T-helper 2 cell treated with Interferon-gamma antibody and Interleukin-4, amounts not matched to agents 5 μg/mL and 100 μg/mL, for 36 hours (primary cell): ENCODE measurements around the gene SLC25A27.

ENCODE experiments used
- DNase-seq: peaks from one replicate; pipeline ENCODE4 v3.0.0; 2021; ENCODE audit warnings: low spot score
- H3K27ac Mint-ChIP-seq: one replicate; pipeline ENCODE4 v1.8.0; 2021; ENCODE audit warnings: mild to moderate bottlenecking, mixed read lengths
- H3K27me3 Mint-ChIP-seq: one replicate; pipeline ENCODE4 v1.8.0; 2021; ENCODE audit warnings: low read depth, mixed read lengths
- H3K36me3 Mint-ChIP-seq: one replicate; pipeline ENCODE4 v1.8.0; 2021; ENCODE audit warnings: low read depth, mixed read lengths
- H3K4me1 Mint-ChIP-seq: one replicate; pipeline ENCODE4 v1.8.0; 2021; ENCODE audit warnings: low read depth, mixed read lengths
- H3K4me3 Mint-ChIP-seq: one replicate; pipeline ENCODE4 v1.8.0; 2022; ENCODE audit warnings: mild to moderate bottlenecking, moderate library complexity, mixed read lengths
- H3K9me3 Mint-ChIP-seq: one replicate; pipeline ENCODE4 v1.8.0; 2021; ENCODE audit warnings: mixed read lengths

SLC25A27 gene, protein sequence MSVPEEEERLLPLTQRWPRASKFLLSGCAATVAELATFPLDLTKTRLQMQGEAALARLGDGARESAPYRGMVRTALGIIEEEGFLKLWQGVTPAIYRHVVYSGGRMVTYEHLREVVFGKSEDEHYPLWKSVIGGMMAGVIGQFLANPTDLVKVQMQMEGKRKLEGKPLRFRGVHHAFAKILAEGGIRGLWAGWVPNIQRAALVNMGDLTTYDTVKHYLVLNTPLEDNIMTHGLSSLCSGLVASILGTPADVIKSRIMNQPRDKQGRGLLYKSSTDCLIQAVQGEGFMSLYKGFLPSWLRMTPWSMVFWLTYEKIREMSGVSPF

DNA sequence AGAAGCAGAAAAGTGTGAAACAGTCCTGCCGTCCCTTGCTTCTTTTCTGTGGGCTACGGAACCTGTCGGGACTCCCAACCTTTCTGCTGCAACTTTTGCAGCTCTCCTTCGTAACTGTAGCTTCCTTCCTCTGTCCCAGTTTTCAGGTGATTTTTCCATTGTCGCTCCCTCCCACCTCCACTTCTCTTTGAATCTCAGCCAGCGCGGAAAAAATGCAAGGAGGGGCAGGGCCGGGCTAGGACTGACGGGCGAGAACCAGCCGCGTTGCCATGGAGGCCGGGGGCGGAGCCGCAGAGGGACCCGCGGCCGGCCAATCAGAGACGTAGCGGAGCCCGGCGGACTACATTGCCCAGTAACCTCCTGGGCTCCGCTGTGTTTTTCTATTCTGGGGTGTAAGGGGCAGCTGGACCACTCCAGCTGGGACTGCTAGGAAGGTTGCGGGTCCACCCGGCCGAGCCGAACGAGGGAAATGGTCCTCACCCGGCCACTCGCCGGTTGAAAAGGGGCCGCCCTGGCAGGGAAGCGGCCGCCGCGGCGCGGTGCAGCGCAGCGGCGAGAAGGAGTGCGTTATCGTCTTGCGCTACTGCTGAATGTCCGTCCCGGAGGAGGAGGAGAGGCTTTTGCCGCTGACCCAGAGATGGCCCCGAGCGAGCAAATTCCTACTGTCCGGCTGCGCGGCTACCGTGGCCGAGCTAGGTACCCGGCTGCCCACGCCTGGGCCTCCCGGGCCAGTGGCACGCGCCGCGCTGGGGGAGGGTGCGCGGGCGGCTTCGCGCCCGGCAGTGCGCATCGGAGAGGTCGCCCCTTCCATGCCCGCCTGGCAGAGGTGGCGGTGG, at the start of gene SLC25A27, which contains the start of gene CYP39A1:
TSS of gene SLC25A27 (plus strand) at position 373 of the 836 bp plus-strand sequence. CDS start at position 591, 218 bp downstream.
TSS of gene CYP39A1 (minus strand) at position 216 of the 836 bp plus-strand sequence. CDS start 236 bp downstream, outside the sequence.
- Mint-ChIP-seq H3K4me3 (peak within 1 kb of the TSS; percentile 87), H3K27me3 (peaks cover 53% of the 10 kb centered on the region), H3K4me1 (peaks cover 17% of the 10 kb centered on the region), H3K36me3 (no peaks in the 10 kb centered on the region), H3K9me3 (no peaks in the 10 kb centered on the region), H3K27ac (no peak within 1 kb of the TSS)
- peak; percentile 84 for DNase-seq

DNA sequence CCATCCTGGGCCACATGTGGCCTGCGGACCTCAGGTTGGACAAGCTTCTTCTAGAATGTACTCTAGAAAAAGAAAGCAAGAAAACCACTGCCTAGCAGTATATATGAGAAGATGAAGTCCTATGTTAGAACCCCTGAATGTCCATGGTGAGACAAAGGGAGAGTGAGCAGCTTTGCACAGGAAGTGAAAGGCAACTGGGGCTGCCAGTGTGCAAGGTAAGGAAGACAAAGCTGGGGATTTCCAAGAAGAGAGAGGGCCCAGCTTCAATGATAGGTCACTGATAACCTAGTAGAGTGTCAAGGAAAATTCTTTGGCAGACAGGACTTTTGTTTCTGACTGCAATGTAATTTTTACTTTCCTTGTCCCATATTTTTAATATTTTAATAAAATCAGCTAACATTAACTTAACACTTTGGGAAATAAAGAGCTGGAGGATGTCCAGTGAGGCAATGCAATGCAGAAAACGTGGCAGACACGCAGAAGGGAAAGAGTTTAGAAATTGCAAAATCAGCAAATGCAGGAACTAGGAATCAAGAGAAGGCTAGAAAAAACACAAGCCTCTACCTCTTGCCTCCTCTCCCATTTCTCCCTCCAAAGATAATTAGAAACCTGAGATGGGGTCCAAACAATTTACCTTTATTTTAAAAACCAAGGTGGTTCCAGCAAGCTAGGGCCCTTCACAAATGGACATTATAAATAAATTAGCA, 47.5 kb upstream of the SLC25A27 start:
- Mint-ChIP-seq H3K9me3 (no peaks in the 10 kb centered on the region), H3K27ac (no peak overlapping the region), H3K4me1 (peaks cover 2% of the 10 kb centered on the region), H3K4me3 (no peak overlapping the region), H3K27me3 (peaks cover 7% of the 10 kb centered on the region), H3K36me3 (no peaks in the 10 kb centered on the region)
- DNase-seq = no peak

DNA sequence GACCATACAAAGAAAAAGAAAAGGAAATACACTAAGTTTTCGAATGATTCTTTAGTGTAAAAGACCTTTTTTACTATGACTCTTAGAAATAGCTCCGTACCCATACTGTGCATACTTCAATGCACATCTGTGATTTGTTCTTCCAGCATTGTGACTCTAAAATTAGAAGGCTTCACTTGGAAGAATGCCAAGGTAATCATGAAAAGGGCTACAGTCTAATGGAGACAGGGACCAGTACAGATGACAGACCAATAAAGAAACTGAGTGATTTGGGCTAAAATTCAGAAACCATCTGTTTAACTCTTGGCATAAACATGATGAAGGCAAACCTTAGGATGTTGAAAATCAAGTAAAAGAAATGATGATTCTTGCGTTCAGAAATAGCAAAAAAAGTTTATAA, 46.4 kb upstream of the SLC25A27 start:
- no peak for DNase-seq
- H3K27me3 Mint-ChIP-seq = peaks cover 7% of the 10 kb centered on the region
- peaks cover 2% of the 10 kb centered on the region for H3K4me1 Mint-ChIP-seq
- H3K4me3 Mint-ChIP-seq = no peak overlapping the region
- no peaks in the 10 kb centered on the region for H3K9me3 Mint-ChIP-seq
- H3K36me3 Mint-ChIP-seq = no peaks in the 10 kb centered on the region
- no peak overlapping the region for H3K27ac Mint-ChIP-seq

DNA sequence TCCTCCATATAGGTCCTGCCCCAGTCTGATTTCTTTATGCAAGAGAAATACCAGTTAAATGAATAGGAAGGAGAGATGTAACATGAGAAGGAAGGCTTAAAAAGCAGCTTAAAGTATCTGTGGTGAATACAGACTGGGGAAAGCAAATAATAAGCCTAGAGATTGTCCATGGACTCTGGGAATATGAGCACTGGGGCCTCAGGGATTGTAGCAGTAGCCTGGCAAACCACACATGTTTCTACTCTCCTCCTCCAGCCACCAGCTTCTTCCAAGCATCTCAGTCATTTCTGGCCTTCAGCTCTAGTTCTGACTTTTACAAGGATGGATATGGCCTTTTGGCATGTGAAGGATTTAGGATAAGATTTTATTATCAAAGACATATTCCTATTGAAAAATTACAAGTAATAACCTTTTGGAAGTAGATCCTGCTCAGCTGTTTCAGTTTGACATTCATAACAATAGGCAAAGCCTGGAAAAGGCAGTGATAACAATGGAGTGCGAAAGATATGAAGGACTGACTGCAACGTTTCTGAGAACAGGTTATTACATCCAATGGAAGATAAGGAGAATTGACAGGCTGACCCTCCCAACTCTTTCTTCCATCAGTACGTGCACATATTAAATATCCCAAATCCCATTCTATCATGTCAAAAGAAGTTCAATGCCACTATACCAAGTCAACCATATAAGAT, 41.8 kb upstream of the SLC25A27 start:
- Mint-ChIP-seq H3K27me3 (peaks cover 11% of the 10 kb centered on the region), H3K4me3 (no peak overlapping the region), H3K4me1 (no peaks in the 10 kb centered on the region), H3K27ac (no peak overlapping the region), H3K9me3 (no peaks in the 10 kb centered on the region), H3K36me3 (no peaks in the 10 kb centered on the region)
- no peak for DNase-seq

DNA sequence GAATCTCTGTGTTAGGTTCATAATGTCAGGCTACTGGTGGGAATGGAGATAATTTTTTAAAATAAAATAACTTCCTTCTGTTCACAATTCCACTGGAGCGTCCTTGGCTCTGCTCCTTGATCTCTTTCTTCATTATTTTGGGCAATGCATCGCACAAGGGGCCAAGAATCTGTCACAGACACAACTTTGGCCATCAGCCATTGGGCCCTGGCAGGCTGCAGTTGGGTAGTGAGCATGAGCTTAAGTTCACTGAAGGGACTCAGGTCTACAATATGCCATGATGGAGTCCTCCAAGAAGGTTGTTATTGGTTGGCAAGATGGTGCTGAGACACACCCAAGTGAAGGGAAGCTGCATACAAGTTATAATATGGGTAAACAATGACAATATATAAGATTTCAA, 40.1 kb upstream of the SLC25A27 start:
- no peaks in the 10 kb centered on the region for H3K4me1 Mint-ChIP-seq
- no peak overlapping the region for H3K4me3 Mint-ChIP-seq
- no peaks in the 10 kb centered on the region for H3K9me3 Mint-ChIP-seq
- H3K27ac Mint-ChIP-seq = no peak overlapping the region
- DNase-seq = no peak
- H3K27me3 Mint-ChIP-seq = peaks cover 6% of the 10 kb centered on the region
- H3K36me3 Mint-ChIP-seq = no peaks in the 10 kb centered on the region

DNA sequence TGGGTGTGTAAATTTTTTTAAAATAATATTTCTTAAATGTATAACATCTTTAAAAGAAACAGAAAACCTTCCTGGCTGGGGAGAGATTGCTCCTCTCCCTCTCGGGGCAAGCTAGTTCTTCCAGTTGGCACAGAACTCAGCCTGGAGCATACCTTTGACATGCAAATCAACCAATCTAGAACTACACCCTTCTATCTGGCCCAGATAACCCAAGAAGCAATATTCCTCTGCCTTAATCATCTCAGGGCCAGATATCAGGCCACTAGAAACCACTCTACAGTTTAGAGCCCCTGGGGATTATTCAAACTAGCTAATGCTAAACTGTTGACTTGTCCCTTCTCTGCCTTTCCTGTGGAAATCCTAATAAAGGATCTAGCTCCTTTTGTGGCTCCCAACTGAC, 34.0 kb upstream of the SLC25A27 start:
- H3K4me3 Mint-ChIP-seq = no peak overlapping the region
- peaks cover 22% of the 10 kb centered on the region for H3K27me3 Mint-ChIP-seq
- no peaks in the 10 kb centered on the region for H3K4me1 Mint-ChIP-seq

DNA sequence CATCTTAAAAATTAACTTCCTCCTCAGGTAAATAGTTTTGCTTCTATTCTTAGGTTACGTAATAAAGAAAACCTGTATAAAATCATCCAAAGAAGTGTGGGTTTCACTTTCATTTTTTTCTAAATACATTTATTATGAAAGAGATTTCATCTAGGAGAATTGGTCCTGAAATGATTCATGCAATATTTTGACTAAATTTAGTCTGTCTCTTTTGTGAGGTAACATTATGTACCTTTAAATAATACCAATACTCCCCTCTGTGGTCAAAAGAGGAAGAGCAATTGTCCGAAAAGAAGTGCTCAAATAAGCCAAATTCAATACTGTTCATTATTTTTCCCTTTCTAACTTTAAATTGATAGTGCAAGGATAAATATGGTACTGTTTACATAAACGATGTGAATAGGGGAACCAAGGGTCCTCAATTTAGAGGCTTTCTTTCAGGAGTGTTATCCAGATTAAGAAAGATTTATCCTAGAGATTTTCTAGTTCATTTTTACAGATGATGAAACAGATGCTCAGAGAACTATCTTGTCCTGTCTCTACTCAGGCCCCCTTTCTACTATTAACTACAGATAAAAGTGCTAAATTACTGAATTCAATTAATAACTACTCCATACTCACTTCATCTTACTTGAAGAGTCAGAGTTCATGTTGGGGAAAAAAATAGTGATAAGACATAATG, 26.4 kb upstream of the SLC25A27 start:
- DNase-seq = no peak
- Mint-ChIP-seq H3K36me3 (no peaks in the 10 kb centered on the region), H3K9me3 (no peaks in the 10 kb centered on the region), H3K4me3 (peak overlapping the region; percentile 17), H3K27ac (no peak overlapping the region), H3K4me1 (peaks cover 4% of the 10 kb centered on the region), H3K27me3 (peaks cover 26% of the 10 kb centered on the region)

More for the DNA sequence above, 34.0 kb upstream of the SLC25A27 start:
- no peak for DNase-seq
- Mint-ChIP-seq H3K9me3 (no peaks in the 10 kb centered on the region), H3K36me3 (no peaks in the 10 kb centered on the region), H3K27ac (no peak overlapping the region)

DNA sequence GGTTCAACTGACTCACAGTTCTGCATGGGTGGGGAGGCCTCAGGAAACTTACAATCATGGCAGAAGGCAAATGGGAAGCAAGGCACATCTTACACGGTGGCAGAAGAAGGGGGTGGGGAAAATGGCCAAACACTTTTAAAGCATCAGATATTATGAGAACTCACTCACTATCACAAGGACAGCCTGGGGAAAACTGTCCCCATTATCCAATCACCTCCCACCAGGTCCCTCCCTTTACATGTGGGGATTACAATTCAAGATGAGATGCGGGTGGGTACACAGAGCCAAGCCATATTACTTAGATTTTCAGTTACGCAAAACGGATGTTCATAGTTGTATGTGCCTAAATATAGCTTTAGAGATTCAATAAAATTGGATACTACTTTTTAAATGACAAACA, 25.8 kb upstream of the SLC25A27 start:
- H3K4me1 Mint-ChIP-seq = peaks cover 4% of the 10 kb centered on the region
- no peaks in the 10 kb centered on the region for H3K9me3 Mint-ChIP-seq
- DNase-seq = no peak
- H3K27me3 Mint-ChIP-seq = peaks cover 27% of the 10 kb centered on the region
- no peak overlapping the region for H3K4me3 Mint-ChIP-seq
- H3K36me3 Mint-ChIP-seq = no peaks in the 10 kb centered on the region
- H3K27ac Mint-ChIP-seq = no peak overlapping the region

DNA sequence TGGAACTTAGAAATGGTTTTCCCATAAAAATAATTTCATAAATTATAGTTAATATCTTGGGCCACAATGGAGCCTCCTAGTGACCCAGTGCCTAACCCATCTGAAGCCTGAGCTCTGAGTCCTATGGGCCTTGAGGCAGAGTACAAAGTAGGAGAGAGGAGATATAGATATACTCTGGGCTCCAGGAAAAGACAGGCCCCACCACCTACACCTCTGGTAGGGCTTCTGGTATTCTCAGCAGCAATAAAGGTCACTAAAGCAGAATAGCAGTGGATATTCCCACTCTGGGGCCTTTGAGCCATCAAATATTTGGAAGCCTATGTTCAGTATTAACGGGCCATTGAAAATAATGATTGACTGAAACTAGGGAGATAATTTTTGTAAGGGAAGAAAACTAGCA, 24.3 kb upstream of the SLC25A27 start:
- peaks cover 25% of the 10 kb centered on the region for H3K27me3 Mint-ChIP-seq
- H3K9me3 Mint-ChIP-seq = no peaks in the 10 kb centered on the region
- H3K36me3 Mint-ChIP-seq = no peaks in the 10 kb centered on the region
- no peak for DNase-seq
- H3K4me1 Mint-ChIP-seq = peaks cover 4% of the 10 kb centered on the region
- no peak overlapping the region for H3K4me3 Mint-ChIP-seq
- no peak overlapping the region for H3K27ac Mint-ChIP-seq

DNA sequence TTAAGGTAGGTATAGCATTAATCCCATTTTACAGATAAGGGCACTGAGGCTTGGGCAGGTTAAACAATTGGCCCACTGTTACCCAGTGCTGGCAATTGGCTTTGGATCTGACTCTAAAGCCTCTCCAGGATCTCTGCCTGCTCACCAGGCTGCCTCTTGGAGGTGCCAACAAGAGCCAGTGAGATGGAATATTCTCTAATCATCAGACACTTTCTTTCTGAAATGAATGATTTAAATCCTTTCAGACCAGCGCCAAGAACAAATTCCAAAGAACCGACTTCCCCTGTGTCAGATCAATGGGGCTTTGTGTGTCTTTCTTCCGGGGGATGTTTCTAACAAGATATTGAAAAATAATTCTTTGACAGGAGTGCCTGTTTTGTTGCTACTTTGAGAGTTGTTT, 23.8 kb upstream of the SLC25A27 start:
- peaks cover 21% of the 10 kb centered on the region for H3K27me3 Mint-ChIP-seq
- no peak for DNase-seq
- H3K4me3 Mint-ChIP-seq = no peak overlapping the region
- no peaks in the 10 kb centered on the region for H3K36me3 Mint-ChIP-seq
- H3K9me3 Mint-ChIP-seq = no peaks in the 10 kb centered on the region
- H3K4me1 Mint-ChIP-seq = peaks cover 4% of the 10 kb centered on the region
- no peak overlapping the region for H3K27ac Mint-ChIP-seq

DNA sequence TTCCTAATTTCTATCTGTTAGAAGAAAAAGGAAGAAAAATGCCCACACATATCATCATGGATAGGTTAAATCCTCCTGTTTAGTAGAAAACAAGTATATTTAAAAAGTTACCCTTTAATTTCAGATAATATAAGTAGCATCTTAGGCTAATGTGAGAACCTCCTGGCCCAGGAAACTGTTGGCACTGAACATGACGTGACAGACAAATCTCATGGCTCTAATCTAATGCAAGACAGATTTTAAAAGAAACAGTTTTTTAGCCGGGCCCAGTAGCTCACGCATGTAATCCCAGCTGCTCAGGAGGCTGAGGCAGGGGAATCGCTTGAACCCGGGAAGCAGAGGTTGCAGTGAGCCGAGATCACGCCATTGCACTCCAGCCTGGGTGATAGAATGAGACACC, 23.1 kb upstream of the SLC25A27 start:
- Mint-ChIP-seq H3K4me1 (peaks cover 4% of the 10 kb centered on the region), H3K27me3 (peaks cover 18% of the 10 kb centered on the region), H3K4me3 (no peak overlapping the region), H3K9me3 (no peaks in the 10 kb centered on the region), H3K27ac (no peak overlapping the region), H3K36me3 (no peaks in the 10 kb centered on the region)
- DNase-seq = no peak

DNA sequence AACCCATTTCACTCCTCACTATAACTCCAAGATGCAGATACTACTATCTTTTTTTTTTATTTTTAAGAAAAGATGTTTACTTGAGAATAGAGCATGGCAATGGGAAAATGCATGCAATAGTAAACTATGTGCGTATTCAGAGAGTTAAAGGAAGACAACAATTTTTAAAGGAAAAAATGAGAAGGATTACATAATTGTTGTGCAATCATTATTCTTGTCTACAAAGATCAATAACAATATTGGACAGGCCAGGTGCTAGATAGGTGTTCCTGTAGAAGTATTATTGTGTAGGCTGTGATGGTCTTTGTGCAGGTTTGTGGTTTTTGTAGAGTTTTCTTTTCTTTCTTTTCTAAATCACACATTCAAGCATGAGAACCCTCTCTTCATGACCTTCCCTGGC, 20.7 kb upstream of the SLC25A27 start:
- H3K9me3 Mint-ChIP-seq = no peaks in the 10 kb centered on the region
- H3K4me1 Mint-ChIP-seq = no peaks in the 10 kb centered on the region
- H3K36me3 Mint-ChIP-seq = no peaks in the 10 kb centered on the region
- no peak overlapping the region for H3K27ac Mint-ChIP-seq
- DNase-seq = no peak
- peaks cover 13% of the 10 kb centered on the region for H3K27me3 Mint-ChIP-seq
- no peak overlapping the region for H3K4me3 Mint-ChIP-seq

DNA sequence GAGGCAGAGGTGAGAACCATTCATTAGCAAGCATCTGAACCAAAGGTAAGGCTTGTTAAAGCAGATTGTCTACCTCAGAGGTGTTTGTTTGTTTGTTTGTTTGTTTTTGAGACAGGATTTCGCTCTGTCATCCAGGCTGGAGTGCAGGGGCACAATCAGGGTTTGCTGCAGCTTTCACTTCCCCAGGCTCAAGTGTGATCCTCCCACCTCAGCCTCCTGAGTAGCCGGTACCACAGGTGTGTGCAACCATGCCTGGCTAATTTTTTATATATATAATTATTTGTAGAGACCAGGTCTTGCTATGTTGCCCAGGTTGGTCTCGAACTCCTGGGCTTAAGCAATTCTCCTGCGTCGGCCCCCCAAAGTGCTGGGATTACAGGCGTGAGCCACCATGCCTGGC, 17.3 kb upstream of the SLC25A27 start:
- no peak for DNase-seq
- Mint-ChIP-seq H3K27ac (no peak overlapping the region), H3K4me3 (no peak overlapping the region), H3K27me3 (peaks cover 19% of the 10 kb centered on the region), H3K36me3 (no peaks in the 10 kb centered on the region), H3K4me1 (no peaks in the 10 kb centered on the region), H3K9me3 (no peaks in the 10 kb centered on the region)
